Skeletal muscle tissue (tissue), 4 donors: ENCODE data around the gene SFXN1. TPM values are rescaled to one million over a fixed set of nuclear protein-coding genes. Genes with fewer than 3 reads are reported as not detected.

ENCODE experiments used
- H3K27ac ChIP-seq: one replicate; pipeline ENCODE4 v1.7.0; 2013; ENCODE audit warnings: mild to moderate bottlenecking, low read depth, low read length, inconsistent platforms
- H3K27me3 ChIP-seq, 3 donors: one replicate each; pipeline ENCODE4 v1.7.0; 2013; ENCODE audit warnings: low read length in 3 of 3; ENCODE audit not compliant: control insufficient read depth in 3 of 3, insufficient read depth in 3 of 3
- H3K36me3 ChIP-seq, 3 donors: one replicate each; pipeline ENCODE4 v1.7.0; 2013; ENCODE audit warnings: low read length in 3 of 3; ENCODE audit not compliant: control insufficient read depth in 3 of 3, insufficient read depth in 3 of 3
- H3K4me1 ChIP-seq, 3 donors: one replicate each; pipeline ENCODE4 v1.7.0; 2013; ENCODE audit warnings: low read length in 3 of 3, mild to moderate bottlenecking in 3 of 3; ENCODE audit not compliant: control insufficient read depth in 3 of 3, insufficient read depth in 3 of 3
- H3K4me3 ChIP-seq, 3 donors: one replicate each; pipeline ENCODE4 v1.7.0; 2013; ENCODE audit warnings: low read length in 3 of 3
- H3K9ac ChIP-seq, 3 donors: one replicate each; pipeline ENCODE4 v1.7.0; 2013; ENCODE audit warnings: low read length in 3 of 3, mild to moderate bottlenecking in 3 of 3, moderate library complexity in 2 of 3, low read depth in 1 of 3
- H3K9me3 ChIP-seq, 3 donors: one replicate each; pipeline ENCODE4 v1.7.0; 2013; ENCODE audit warnings: low read length in 3 of 3; ENCODE audit not compliant: control insufficient read depth in 3 of 3
- total RNA-seq: library from RNA; depleted of rRNA; stranded (reverse); fragments of >200 nt; gene quantifications from one replicate; pipeline ENCODE4 v1.2.3, GENCODE V29; 2014
- donor health status: Osteomylitis.

The SFXN1 gene
- total RNA-seq, 1 donor from 2014 or later = 15.7 TPM

GRCh38 chr5:175464942-175465233 lies 13.5 kb upstream of the SFXN1 start:
- Histone ChIP-seq H3K9ac (no peak overlapping the region), H3K4me3 (no peak overlapping the region), H3K27ac (no peak overlapping the region), H3K9me3 (no peaks in the 10 kb centered on the region), H3K36me3 (no peaks in the 10 kb centered on the region), H3K4me1 (peaks cover 0 to 5% (median 0%) of the 10 kb centered on the region in 3 donors), H3K27me3 (peaks cover 0 to 3% (median 2%) of the 10 kb centered on the region in 3 donors)

GRCh38 chr5:175465282-175465681 lies 13.1 kb upstream of the SFXN1 start:
- Histone ChIP-seq H3K27me3 (peaks cover 0 to 3% (median 2%) of the 10 kb centered on the region in 3 donors), H3K9ac (no peak overlapping the region), H3K9me3 (no peaks in the 10 kb centered on the region), H3K4me3 (no peak overlapping the region), H3K36me3 (no peaks in the 10 kb centered on the region), H3K27ac (no peak overlapping the region), H3K4me1 (peaks cover 0 to 5% (median 0%) of the 10 kb centered on the region in 3 donors)

- H3K9ac ChIP-seq = no peak overlapping the region
- no peaks in the 10 kb centered on the region for H3K36me3 ChIP-seq
- H3K9me3 ChIP-seq = no peaks in the 10 kb centered on the region
- no peak overlapping the region for H3K27ac ChIP-seq
- peaks cover 0 to 3% (median 2%) of the 10 kb centered on the region in 3 donors for H3K27me3 ChIP-seq
- no peak overlapping the region for H3K4me3 ChIP-seq
- H3K4me1 ChIP-seq = peaks cover 0 to 5% (median 0%) of the 10 kb centered on the region in 3 donors
Measured at GRCh38 chr5:175466700-175467318, 11.6 kb upstream of the SFXN1 start.

GRCh38 chr5:175467983-175468690 lies 10.2 kb upstream of the SFXN1 start:
- H3K27me3 ChIP-seq = peaks cover 0 to 3% (median 2%) of the 10 kb centered on the region in 3 donors
- H3K27ac ChIP-seq = no peak overlapping the region
- H3K9me3 ChIP-seq = no peaks in the 10 kb centered on the region
- no peaks in the 10 kb centered on the region for H3K36me3 ChIP-seq
- no peak overlapping the region for H3K4me3 ChIP-seq
- H3K4me1 ChIP-seq = peaks cover 0 to 5% (median 0%) of the 10 kb centered on the region in 3 donors
- no peak overlapping the region for H3K9ac ChIP-seq

GRCh38 chr5:175468892-175469291 lies 9.5 kb upstream of the SFXN1 start:
- no peak overlapping the region for H3K4me3 ChIP-seq
- peaks cover 0 to 3% (median 2%) of the 10 kb centered on the region in 3 donors for H3K27me3 ChIP-seq
- peaks cover 0 to 5% (median 0%) of the 10 kb centered on the region in 3 donors for H3K4me1 ChIP-seq
- no peaks in the 10 kb centered on the region for H3K9me3 ChIP-seq
- no peak overlapping the region for H3K9ac ChIP-seq
- no peak overlapping the region for H3K27ac ChIP-seq
- no peaks in the 10 kb centered on the region for H3K36me3 ChIP-seq

- Histone ChIP-seq H3K27ac (no peak overlapping the region), H3K27me3 (peaks cover 0 to 3% (median 2%) of the 10 kb centered on the region in 3 donors), H3K9ac (no peak overlapping the region), H3K4me3 (no peak overlapping the region), H3K4me1 (peaks cover 0 to 5% (median 0%) of the 10 kb centered on the region in 3 donors), H3K9me3 (no peaks in the 10 kb centered on the region), H3K36me3 (no peaks in the 10 kb centered on the region)
Measured at GRCh38 chr5:175469916-175470315, 8.4 kb upstream of the SFXN1 start.

- Histone ChIP-seq H3K36me3 (no peaks in the 10 kb centered on the region), H3K4me3 (no peak overlapping the region)
Measured at GRCh38 chr5:175470781-175471180, 7.6 kb upstream of the SFXN1 start.

GRCh38 chr5:175471196-175471595 lies 7.2 kb upstream of the SFXN1 start:
- Histone ChIP-seq H3K4me1 (peaks cover 0 to 3% (median 0%) of the 10 kb centered on the region in 3 donors), H3K36me3 (no peaks in the 10 kb centered on the region), H3K27me3 (peaks cover 0 to 3% (median 2%) of the 10 kb centered on the region in 3 donors)

More at GRCh38 chr5:175470781-175471180, 7.6 kb upstream of the SFXN1 start:
- Histone ChIP-seq H3K4me1 (peaks cover 0 to 5% (median 0%) of the 10 kb centered on the region in 3 donors), H3K27me3 (peaks cover 0 to 3% (median 2%) of the 10 kb centered on the region in 3 donors), H3K9me3 (no peaks in the 10 kb centered on the region), H3K27ac (no peak overlapping the region), H3K9ac (no peak overlapping the region)

GRCh38 chr5:175471628-175472027 lies 6.7 kb upstream of the SFXN1 start:
- Histone ChIP-seq H3K4me1 (no peaks in the 10 kb centered on the region), H3K9me3 (no peaks in the 10 kb centered on the region), H3K9ac (no peak overlapping the region), H3K27ac (no peak overlapping the region), H3K4me3 (no peak overlapping the region), H3K27me3 (no peaks in the 10 kb centered on the region), H3K36me3 (no peaks in the 10 kb centered on the region)

More at GRCh38 chr5:175471196-175471595, 7.2 kb upstream of the SFXN1 start:
- Histone ChIP-seq H3K27ac (no peak overlapping the region), H3K9me3 (no peaks in the 10 kb centered on the region), H3K4me3 (no peak overlapping the region), H3K9ac (no peak overlapping the region)

- Histone ChIP-seq H3K27me3 (no peaks in the 10 kb centered on the region), H3K27ac (no peak overlapping the region), H3K9me3 (no peaks in the 10 kb centered on the region), H3K9ac (no peak overlapping the region), H3K4me3 (no peak overlapping the region), H3K36me3 (no peaks in the 10 kb centered on the region), H3K4me1 (no peaks in the 10 kb centered on the region)
Measured at GRCh38 chr5:175472378-175472777, 6.0 kb upstream of the SFXN1 start.
